Suppressor macrophage (primary cell): Measurements from ENCODE around the gene TMEM141.
"Not testable (repeated sequence)": the region's sequence is repeated elsewhere in the genome, so short reads cannot be mapped to it uniquely, and the experiment has no call there.

Experiments used
- DNase-seq, 4 experiments: peaks; one replicate each; pipeline ENCODE4 v3.0.0-alpha.2; 2020 to 2022

TMEM141 gene

DNA sequence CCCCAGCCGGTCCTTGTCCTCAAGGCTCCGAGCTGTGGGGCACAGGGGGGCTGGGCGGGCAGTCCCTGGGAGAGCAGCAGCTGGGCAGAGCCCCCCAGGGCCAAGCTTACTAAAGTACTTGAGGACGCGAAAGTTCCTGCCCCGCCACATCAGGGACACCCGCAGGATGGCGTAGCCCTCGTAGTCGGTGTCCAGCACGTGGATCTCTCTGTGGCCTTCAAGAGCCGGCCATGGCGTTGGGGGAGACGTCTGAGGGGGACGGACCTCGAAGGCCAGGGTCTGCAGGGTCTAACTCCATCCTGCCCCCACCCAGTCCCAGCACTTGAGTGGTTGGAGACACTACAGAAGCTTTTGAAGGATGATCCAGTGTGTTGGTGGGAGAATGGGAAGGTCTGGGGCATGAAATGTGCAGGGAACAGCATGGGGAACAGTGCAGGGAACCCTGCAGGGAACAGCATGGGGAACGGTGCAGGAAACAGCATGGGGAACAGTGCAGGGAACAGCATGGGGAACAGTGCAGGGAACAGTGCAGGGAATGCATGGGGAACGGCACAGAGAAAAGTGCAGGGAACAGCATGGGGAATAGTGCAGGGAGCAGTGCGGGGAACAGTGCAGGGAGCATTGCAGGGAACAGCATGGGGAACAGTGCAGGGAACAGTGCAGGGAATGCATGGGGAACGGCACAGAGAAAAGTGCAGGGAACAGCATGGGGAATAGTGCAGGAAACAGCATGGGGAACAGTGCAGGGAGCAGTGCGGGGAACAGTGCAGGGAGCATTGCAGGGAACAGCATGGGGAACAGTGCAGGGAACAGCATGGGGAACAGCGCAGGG, 35.6 kb upstream of the TMEM141 start:
- not testable (repeated sequence) for DNase-seq

DNA sequence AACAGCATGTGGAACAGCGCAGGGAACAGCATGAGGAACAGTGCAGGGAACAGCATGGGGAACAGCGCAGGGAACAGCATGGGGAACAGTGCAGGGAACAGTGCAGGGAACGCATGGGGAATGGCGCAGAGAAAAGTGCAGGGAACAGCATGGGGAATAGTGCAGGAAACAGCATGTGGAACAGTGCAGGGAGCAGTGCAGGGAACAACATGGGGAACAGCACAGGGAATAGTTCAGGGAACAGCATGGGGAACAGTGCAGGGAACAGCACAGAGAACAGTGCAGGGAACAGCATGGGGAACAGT, 35.1 kb upstream of the TMEM141 start:
- no peak for DNase-seq

DNA sequence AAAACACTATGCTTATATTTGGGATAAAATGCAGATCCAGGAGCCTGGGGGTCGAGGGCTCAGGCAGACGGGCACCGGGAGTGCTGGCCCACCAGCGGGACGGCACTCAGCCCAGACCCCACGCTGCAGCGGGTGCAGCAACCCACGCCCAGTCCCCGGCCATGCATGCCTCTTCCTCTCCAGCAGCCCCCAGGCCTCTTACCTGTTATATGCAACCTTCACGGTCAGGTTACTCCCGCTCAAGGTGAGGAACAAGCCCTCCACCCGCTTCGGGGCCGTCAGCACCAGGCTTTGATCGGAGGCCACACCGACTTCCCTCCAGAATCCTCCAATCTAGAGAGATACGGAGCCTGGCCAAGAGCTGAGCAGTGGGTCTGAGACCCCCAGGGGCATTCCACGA, 34.3 kb upstream of the TMEM141 start:
- no peak for DNase-seq

DNA sequence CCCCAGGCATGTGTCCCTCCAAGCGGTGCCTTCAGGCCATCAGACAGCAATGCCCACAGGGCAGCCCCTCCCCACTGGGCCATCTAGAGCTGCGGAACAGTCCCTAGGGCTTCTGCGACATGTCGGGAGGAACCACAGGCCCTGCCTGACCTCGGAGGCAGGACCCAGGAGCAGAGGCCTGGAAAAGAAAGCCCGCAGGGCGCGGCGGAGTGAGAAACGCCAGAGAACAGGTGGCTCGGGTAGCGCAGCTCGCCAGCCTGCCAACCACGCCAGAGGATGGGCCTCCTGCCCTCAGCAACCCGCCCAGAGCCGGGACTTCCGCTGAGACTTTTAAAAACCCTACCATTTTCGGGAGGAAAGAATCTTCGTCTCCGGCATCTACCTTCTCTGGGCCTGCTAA, 33.8 kb upstream of the TMEM141 start:
- no peak for DNase-seq

DNA sequence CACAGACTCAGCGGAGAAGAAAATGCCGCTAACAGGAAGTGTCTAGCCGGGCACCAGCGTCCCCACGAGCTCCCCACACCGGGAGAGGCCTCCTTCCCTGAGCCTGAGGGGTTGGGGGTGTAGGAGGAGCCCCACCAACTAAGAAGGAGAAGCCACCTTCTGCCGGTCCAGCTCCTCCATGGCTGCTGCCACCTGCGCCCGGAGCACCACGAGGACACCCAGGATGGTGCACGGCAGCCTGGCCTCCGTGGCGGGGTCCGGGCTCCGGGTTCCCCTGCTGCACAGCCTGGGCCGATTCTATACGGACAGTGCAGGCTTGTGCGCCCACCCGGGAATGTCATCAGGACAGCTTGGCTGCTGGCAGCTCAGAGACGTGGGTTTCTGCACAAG, 33.4 kb upstream of the TMEM141 start:
- no peak for DNase-seq

DNA sequence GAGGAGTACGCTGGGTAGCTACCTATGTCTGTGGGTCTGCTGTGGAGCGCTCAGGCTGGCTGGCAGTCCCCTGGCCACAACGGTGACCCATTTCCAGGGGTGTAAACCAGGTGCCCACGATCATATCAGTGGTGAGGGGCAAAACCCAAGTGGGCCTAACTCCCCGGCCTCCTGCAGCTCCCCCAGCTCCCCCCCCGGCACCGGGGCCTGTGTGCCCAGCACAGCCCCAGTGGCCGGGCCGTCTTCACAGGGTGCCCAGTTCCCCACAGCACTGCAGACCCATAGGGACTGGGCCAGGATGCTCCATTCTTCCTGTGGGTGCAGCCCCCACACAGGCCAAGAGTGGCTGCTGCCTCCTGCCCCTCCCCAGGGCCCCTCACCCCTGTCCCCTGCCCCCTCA, 32.1 kb upstream of the TMEM141 start:
- no peak for DNase-seq

DNA sequence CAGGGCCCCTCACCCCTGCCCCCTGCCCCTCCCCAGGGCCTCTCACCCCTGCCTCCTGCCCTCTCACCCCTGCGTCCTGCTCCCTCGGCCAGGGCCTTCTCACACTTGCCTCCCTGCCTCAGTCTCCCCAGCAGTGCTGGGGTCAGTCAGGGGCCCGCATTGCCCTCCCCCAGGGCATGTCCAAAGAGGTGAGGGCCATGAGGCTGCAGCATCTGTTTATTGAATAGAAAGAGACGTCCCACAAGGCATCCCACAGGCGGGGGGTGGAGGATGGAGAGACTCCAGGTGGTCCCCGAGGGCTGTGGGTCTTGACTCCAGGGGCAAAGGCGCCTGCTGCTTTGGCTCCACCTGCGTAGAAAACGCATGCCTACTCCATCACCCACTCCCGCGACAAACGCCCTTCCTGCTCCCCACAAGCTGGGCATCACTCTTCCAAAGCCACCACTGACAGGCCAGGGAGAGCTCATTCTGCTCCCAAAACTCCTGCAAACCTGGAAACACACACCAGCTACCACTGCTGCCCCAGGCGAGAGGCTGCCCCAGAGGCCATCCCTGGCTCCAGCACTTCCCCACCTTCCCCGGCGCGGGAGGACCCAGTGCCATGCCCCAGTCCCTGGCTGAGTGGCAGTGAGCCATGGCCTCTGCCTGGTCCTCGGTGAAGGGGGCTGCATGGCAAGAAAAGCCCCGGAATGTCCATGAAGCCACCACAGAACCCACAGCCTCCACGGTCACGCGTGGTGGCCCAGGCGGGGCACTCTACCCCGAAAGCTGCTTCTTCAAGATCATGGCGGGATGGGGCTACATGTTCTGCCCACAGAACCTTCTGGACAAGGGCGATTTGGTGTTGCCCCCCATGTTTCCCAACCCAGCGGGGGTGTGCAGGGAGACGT, 31.5 kb upstream of the TMEM141 start:
- DNase-seq, result no peak

DNA sequence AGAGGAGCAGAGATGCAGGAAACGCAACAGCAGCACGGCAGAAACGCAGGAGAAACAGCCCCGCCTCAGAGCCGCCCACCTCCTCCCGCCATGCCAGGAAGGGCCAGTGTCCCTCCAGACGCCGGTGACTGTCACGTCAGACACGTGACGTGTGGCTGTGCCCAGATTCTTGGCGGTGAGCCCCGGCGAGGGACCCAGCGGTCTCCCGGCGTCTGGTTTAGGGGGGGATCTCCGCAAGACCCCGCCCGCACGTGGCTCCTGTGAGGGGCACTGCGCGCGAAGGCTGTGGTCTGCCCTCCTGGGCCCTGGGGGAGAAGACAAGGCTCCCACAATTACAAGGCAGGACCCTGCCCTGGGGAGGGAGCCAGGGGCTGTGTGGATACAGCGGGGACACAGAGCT, 30.7 kb upstream of the TMEM141 start:
- no peak for DNase-seq

DNA sequence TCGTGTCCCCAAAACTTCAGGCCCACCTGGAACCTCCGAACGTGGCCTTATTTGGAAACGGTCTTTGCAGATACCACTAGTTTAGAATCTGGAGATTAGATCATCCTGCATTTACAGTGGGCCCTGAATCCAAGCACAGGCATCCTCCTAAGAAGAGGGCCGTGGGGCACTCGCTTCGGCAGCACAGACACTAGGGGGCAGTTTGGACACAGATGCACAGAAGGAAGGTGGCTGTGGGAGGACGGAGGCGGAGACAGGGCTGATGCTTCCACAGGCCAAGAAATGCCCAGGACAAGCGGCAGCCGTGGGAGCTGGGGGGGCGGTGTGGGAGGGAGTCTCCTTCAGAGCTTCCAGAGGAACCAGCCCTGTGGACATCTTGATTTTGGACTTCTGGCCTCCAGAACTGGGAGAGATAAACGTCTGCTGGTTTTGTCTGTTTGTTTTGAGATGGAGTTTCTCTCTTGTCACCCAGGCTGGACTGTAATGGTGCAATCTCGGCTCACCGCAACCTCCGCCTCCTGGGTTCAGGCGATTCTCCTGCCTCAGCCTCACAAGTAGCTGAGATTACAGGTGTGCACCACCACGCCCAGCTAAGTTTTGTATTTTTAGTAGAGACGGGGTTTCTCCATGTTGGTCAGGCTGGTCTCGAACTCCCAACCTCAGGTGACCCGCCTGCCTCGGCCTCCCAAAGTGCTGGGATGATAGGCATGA, 30.2 kb upstream of the TMEM141 start:
- peak; percentile 34 to 79 (median 67) for DNase-seq

DNA sequence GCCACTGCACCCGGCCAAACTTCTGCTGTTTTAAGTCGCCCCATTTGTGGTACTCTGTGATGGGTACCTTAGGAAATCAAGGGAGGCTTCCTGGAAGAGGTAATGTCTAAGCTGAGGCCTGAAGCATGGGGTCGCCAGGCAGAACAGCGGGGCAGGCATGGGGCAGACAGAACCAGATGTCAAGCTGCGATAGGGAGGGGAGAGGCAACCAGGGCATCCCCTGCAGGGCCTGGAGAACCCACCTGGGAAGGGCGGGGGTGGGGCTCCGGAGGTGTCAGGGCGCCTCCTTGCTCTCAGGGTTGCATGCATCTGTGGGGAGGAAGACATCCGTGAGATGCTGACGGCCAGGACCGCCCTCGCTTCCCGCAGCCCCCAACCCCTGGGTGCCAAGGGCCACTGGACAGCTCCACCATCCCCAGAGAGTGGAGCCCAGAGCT, 29.6 kb upstream of the TMEM141 start:
- no peak for DNase-seq

DNA sequence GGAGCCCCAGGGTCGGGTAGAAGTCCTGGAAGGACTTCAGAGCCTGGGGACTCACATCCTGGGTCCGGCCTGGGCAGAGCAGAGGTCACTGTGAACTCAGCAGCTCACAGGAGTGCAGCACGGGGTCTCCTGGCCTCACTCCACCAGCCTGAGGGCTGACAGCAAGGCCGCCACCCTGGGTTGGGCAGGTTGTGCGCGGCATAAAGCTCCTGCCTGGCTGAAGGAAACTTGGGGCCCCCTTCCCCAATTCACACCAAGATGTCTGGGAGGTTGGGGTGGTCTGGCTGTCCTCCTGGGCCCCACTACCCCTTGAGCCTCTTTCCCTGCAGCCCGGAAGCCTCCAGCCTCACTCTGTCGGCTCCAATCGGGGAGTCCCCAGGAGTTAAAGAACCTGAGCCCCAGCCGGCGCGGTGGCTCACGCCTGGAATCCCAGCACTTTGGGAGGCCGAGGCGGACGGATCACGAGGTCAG, 28.9 kb upstream of the TMEM141 start:
- no peak for DNase-seq

DNA sequence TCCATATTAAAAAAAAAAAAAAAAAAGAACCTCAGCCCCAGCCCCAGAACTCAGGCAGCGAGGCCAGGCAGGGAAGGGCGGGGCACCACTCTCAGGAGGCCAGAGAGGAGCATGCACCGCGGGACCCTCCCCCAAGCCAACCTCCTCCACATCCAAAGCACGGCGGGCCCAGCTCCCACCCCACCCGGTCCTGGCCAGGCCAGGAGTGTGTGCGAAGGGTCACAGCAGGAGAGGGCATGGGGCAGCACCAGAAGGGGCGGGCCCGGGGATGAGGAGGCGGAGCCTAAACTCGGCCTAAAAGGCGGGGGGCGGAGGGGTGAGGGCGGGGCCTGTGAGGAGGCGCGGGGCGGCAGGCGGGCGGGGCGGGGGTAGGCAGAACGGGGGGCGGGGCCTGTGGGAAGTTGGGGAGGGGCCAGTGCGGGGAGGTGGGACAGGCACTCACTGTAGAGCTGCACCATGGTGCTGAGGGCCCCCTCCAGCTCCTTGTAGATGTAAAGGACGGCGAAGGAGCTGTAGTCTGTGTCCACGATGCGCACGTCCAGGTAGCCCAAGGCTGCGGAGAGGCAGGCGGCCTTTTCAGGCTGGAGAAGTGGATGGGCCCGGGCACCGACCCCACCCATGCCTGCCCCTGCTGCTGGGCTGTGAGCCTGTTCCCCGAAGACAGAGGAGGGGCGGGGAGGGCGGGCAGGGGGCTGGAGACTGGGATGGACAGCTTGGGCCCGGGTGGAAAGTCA, 28.1 kb upstream of the TMEM141 start:
- peak in 2 of 4 experiments; percentile 22 to 42 for DNase-seq

DNA sequence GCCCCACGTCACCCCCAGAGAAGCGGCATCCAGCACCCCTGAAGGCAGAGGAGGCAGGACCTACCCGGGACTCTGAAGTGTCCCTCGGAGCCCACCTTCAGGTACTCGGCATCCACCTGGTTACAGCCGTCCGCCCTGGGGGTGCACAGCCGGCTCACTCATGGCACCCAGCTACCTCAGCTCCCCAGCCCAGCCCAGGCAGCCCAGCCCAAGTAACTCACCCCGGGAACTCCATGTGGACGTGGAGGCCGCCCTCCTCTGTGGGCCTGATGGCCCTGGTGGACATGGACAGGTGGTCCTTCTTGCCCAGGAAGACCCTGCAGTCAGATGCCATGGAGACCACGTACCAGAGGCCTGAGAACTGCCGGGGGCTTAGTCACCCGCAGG, 27.5 kb upstream of the TMEM141 start:
- DNase-seq, result no peak

DNA sequence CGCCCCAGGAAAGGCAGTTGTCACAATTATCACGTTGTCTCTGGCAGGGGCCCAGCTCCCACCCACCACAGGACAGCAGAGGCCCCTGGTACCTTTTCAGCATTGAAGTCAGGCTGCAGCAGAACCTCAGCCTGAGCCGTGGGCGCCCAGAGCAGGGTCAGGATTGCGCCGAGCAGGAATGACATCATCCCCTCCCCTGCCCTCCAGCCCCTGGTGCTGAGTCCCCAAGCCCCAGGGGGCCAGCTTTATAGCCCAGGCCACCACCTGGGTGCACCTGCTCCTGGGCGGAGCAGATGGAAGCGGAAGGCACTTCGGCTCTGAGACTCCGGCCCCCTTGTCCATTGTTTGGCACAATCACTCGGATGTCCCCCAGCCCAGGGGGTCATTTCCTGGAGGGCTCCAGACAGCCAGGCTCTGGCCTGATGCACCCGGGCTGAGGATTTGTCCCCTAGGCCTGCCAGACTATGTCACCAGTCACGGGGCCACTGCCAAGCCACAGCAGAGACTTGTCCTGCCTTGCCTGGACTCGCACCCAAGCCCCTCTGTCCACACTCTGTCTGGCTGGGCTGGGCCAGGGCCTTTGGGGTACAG, 26.7 kb upstream of the TMEM141 start, which contains the start of gene LCN15:
Gene LCN15 (minus strand): TSS at position 218 of the 591 bp plus-strand sequence. CDS start 30 bp downstream, at position 188.
- no peak for DNase-seq

DNA sequence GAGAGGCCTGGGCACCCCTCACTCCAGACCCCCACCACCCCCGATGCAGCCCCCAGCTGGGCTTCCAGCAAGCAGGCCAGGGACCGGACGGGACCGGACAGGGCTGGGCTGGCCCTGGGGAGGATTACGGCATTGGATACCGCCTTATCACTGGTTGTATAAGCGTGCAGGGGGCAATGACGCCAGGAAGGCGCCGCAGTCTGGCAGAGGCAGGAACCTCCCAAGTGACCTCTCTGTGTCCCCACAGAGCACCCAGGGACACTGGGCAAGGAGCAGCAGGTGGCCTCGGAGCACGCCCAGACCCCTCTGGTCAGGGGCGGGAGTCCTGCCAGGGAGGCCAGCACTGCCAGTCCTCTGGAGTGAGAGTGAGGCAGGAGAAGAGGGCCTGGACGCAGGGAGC, 26.1 kb upstream of the TMEM141 start:
- DNase-seq, result no peak

DNA sequence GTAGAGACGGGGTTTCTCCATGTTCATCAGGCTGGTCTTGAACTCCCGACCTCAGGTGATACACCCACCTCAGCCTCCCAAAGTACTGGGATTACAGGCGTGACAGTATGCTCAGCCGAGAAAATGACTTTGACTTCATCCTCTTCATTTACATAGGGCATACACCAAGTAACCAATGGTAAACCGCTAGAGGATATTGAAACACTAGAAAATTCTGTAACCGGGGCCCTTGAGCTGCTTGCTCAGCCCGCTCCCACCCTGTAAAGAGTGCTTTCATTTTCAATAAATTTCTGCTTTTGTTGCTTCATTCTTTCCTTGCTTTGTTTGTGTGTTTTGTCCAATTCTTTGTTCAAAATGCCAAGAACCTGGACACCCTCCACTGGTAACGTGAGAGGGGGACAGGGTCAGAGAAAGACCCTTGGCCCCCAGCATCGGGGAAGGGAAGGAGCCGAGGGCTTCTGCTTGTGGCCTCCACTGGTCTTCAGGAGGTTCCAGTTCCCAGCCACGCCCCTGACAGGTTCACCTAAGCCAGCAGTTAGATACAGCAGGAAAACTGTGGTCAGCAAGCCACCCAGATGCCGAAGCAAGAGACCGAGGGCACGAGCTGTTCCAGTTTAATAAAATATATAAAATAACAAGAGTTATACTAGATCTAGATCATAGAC, 25.3 kb upstream of the TMEM141 start:
- not testable (repeated sequence) for DNase-seq

DNA sequence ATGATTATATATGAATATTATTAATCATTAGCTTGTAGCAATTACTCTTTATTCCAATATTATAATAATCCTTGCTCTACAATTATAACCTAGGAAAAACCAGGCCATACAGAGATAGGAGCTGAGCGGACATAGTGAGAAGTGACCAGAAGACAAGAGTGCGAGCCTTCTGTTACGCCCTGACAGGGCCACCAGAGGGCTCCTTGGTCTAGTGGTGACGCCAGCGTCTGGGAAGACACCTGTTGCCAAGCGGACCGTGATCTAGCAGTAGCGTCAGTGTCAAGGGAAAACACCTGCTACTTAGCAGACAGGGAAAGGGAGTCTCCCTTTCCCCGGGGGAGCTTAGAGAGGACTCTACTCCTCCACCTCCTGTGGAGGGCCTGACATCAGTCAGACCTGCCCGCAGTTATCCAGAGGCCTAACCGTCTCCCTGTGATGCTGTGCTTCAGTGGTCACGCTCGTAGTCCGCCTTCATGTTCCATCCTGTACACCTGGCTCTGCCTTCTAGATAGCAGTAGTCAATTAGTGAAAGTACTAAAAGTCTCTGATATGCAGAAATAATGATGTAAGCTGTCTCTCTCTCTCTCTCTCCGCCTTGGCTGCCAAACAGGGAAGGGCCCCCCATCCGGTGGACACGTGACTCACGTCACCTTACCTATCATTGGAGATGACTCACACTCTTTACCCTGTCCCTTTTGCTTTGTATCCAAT, 24.6 kb upstream of the TMEM141 start:
- peak; percentile 35 to 68 (median 50) for DNase-seq

DNA sequence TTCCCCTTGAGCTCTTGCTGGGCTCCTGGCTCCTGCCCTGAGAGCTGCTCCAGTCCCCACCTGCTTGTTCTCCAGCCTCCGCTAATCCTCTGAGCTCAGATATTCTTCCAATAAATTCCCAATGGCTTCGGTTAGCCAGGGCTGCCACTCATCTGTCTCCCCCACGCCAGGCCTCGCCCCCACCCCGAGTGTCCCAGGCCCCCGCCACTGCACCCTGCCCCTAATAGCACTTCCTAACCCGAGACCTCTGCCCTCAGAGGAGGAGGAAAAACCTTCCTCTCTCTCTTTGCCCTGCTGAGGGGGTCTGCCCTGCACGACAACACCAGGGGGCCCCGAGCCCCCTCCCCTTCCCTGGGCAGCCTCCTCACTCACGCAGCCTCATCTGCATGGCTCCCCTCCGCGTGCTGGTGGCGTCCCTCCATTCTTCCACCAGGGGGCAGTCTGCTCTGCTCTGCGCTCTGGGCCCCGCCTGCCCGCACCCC, 21.4 kb upstream of the TMEM141 start:
- peak; percentile 41 to 70 (median 54) for DNase-seq

DNA sequence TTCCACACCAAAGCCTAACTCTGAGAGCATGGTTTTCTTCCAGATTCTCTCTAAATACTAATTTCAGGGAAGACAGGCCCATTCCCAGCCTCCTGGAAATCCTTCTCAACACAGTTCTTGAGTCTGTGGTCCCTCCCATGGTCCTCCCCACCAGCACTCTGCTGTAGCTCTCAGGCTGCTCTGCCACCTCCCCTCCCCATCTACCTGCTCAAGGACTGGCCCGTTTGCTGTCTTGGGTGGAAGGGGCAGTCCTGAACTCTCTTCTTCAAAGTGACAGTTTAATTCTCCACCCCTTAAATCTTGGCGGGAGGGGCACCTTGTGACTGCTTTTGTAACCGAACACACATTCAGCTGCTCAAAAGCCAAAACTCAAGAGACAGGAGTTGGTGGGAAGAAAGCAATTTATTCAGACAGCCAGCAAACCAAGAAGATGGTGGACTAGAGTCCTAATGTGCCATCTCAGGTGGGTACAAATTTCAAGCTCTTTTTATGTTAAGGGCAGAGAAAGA, 19.2 kb upstream of the TMEM141 start:
- no peak for DNase-seq

DNA sequence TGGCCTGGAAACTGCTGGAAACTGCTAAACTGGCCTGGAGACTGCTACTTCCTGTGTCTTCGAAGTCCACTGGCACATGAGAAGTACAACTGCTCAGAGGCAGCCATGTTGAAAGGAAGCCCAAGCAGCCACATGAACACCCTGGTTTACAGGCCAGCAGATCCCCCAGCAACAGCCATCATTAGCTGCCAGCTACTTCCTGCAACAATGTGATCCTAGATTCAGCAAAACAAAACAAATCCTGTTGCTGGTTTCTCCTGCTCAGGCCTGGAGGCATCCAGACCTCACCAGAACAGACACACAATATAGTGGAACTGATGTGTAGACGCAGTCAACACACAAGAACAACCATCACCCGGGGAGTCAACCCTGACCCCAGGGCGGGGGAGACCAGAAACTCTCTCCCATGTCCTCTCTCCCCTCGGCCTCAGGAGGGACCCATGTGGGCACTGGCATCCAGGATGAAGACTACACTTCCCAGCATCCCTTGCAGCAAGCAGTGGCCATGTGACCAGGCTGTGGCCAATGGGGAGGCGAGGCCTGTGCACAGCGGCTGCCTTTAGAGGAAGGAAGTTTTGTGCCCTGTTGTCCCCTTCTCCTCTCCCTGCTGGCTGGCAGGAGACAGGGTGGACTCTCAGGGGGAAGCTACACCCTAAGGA, 17.6 kb upstream of the TMEM141 start:
- DNase-seq, result peak; percentile 22 to 63 (median 58)
